HepG2 (cell line): ENCODE results near the gene PIEZO1. TPM values are rescaled to one million over a fixed set of nuclear protein-coding genes. Genes with fewer than 3 reads are reported as not detected.

Source experiments
- ATAC-seq: fragments of 200-7000 bp; cut with Tn5 transposase; 3 replicates; pipeline ENCODE4 v1.9.1; 2020; ENCODE audit warnings: mild to moderate bottlenecking, moderate library complexity
- BruUV-seq: library from RNA; stranded (reverse); fragments of 400-500 nt; replicated peaks from 2 replicates; lab custom pipeline; 2021; lab: Mats Ljungman, UMichigan
- CTCF ChIA-PET: fragments of 300-600 bp; formaldehyde crosslinking; extraction: SDS; loops from one replicate; lab custom pipeline; 2021; ENCODE audit warnings: low total read pairs, inconsistent platforms, low intra/inter-chr PET ratio; lab: Yijun Ruan, JAX
- POLR2A ChIA-PET: fragments of 350-600 bp; sonication (Branson Sonifier 250); formaldehyde crosslinking; loops from one replicate; lab custom pipeline; 2020; ENCODE audit warnings: antibody characterized with exemption, inconsistent platforms; lab: Yijun Ruan, JAX
- DNase-seq: peaks from one replicate; pipeline ENCODE4 v3.0.0-alpha.2; 2015; ENCODE audit warnings: low spot score
- FAIRE-seq: peaks from 3 replicates; lab custom pipeline; 2011; peaks lifted over from hg19 to GRCh38; lab: Jason Lieb, UNC
- H2AFZ ChIP-seq: one replicate; pipeline ENCODE4 v1.6.1; 2011; ENCODE audit warnings: low read length, inconsistent platforms
- H3K27ac ChIP-seq: fragments of 300-600 bp; 3 replicates; pipeline ENCODE4 v1.8.0; 2011; ENCODE audit warnings: mixed run types, mild to moderate bottlenecking, mixed read lengths, low read length, inconsistent platforms; ENCODE audit not compliant: insufficient read depth; ENCODE audit errors: extremely low read length
- H3K27me3 ChIP-seq, 2 experiments: fragments of 200-600 bp in 1 of 2; 2 replicates in 1 of 2; 3 replicates in 1 of 2; pipeline versions ENCODE4 v1.6.0 to v1.8.0; 2011; ENCODE audit warnings: low read length in 2 of 2, mild to moderate bottlenecking in 2 of 2, moderate library complexity in 2 of 2, inconsistent platforms in 1 of 2; ENCODE audit not compliant: insufficient read depth in 2 of 2, control insufficient read depth in 1 of 2
- H3K36me3 ChIP-seq, 2 experiments: fragments of 200-600 bp in 1 of 2; replicated peaks in 1 of 2; 2 replicates in 1 of 2; 3 replicates in 1 of 2; pipeline versions ENCODE4 v1.5.1 to v1.8.0; 2011; ENCODE audit warnings: low read length in 2 of 2, inconsistent platforms in 1 of 2; ENCODE audit not compliant: insufficient read depth in 2 of 2, control insufficient read depth in 1 of 2
- H3K4me1 ChIP-seq: 2 replicates; pipeline ENCODE4 v1.5.1; 2012; ENCODE audit warnings: low read length, inconsistent platforms; ENCODE audit not compliant: insufficient read depth
- H3K4me2 ChIP-seq: 2 replicates; pipeline ENCODE4 v1.6.0; 2011; ENCODE audit warnings: low read depth, low read length, inconsistent platforms
- H3K4me3 ChIP-seq, 3 experiments: fragments of 200-600 bp in 1 of 3; sonication (generic), shearing (Covaris generic) in 1 of 3; replicated peaks in 1 of 3; 2 replicates each; pipeline ENCODE4 v1.5.1; 2011 to 2016; ENCODE audit warnings: low read length in 3 of 3, inconsistent platforms in 2 of 3, low read depth in 2 of 3, mild to moderate bottlenecking in 2 of 3, control low read depth in 1 of 3, mixed read lengths in 1 of 3; ENCODE audit not compliant: insufficient read depth in 1 of 3
- H3K79me2 ChIP-seq: one replicate; pipeline ENCODE4 v1.6.1; 2011; ENCODE audit warnings: low read length, inconsistent platforms; ENCODE audit not compliant: insufficient read depth
- H3K9ac ChIP-seq: 2 replicates; pipeline ENCODE4 v1.6.0; 2011; ENCODE audit warnings: mild to moderate bottlenecking, low read depth, low read length, inconsistent platforms; ENCODE audit not compliant: insufficient read depth
- H3K9me3 ChIP-seq: 2 replicates; pipeline ENCODE4 v1.5.1; 2012; ENCODE audit warnings: mild to moderate bottlenecking, low read length
- H4K20me1 ChIP-seq: 2 replicates; pipeline ENCODE4 v1.6.0; 2011; ENCODE audit warnings: inconsistent platforms, mild to moderate bottlenecking, low read length, moderate library complexity; ENCODE audit not compliant: insufficient read depth
- FOSL1 ChIP-seq: sonication (generic); formaldehyde crosslinking; IDR thresholded peaks from 2 replicates; pipeline ENCODE4 v1.9.0; 2021; ENCODE audit warnings: missing genetic modification reagents, borderline replicate concordance
- HNRNPK ChIP-seq: fragments of 200-400 bp; formaldehyde crosslinking; IDR thresholded peaks from 2 replicates; pipeline ENCODE4 v1.6.1; 2018; ENCODE audit warnings: low read length, low read depth, moderate library complexity, mild to moderate bottlenecking; ENCODE audit not compliant: poor library complexity, severe bottlenecking
- HNRNPL ChIP-seq: fragments of 200-400 bp; formaldehyde crosslinking; IDR thresholded peaks from 2 replicates; pipeline ENCODE4 v1.6.1; 2017; ENCODE audit warnings: mild to moderate bottlenecking, low read depth, low read length
- HOXA9 ChIP-seq: sonication (generic); formaldehyde crosslinking; IDR thresholded peaks from 2 replicates; pipeline ENCODE4 v1.8.1; 2022; ENCODE audit warnings: missing genetic modification reagents, mild to moderate bottlenecking, moderate library complexity, borderline replicate concordance
- PRMT3 ChIP-seq: sonication (generic); formaldehyde crosslinking; IDR thresholded peaks from 2 replicates; pipeline ENCODE4 v1.8.1; 2022; ENCODE audit warnings: low read depth, mild to moderate bottlenecking, moderate library complexity, missing genetic modification reagents, borderline replicate concordance
- SRSF4 ChIP-seq: fragments of 200-400 bp; formaldehyde crosslinking; IDR thresholded peaks from one replicate; pipeline ENCODE4 v1.6.1; 2018; ENCODE audit warnings: mild to moderate bottlenecking, low read depth, low read length, moderate library complexity; ENCODE audit not compliant: poor library complexity, severe bottlenecking
- ZFP1 ChIP-seq: IDR thresholded peaks from 2 replicates; pipeline ENCODE4 v1.6.1; 2016
- ZNF124 ChIP-seq: sonication (generic); formaldehyde crosslinking; IDR thresholded peaks from 2 replicates; pipeline ENCODE4 v1.4.0; 2020; ENCODE audit warnings: missing genetic modification reagents
- ZNF224 ChIP-seq: sonication (generic); formaldehyde crosslinking; IDR thresholded peaks from 2 replicates; pipeline ENCODE4 v1.5.0; 2020; ENCODE audit warnings: mild to moderate bottlenecking, missing genetic modification reagents
- ZNF670 ChIP-seq: sonication (generic); formaldehyde crosslinking; IDR thresholded peaks from 2 replicates; pipeline ENCODE4 v1.8.0; 2022; ENCODE audit warnings: mild to moderate bottlenecking, missing genetic modification reagents, borderline replicate concordance
- ZNF703 ChIP-seq: sonication (generic); formaldehyde crosslinking; IDR thresholded peaks from 2 replicates; pipeline ENCODE4 v1.5.1; 2020; ENCODE audit warnings: missing genetic modification reagents, mild to moderate bottlenecking, moderate library complexity, borderline replicate concordance
- ZNF768 ChIP-seq: sonication (generic); formaldehyde crosslinking; IDR thresholded peaks from 2 replicates; pipeline ENCODE4 v1.4.0; 2020; ENCODE audit warnings: missing genetic modification reagents
- ZNF891 ChIP-seq: sonication (generic); formaldehyde crosslinking; IDR thresholded peaks from 2 replicates; pipeline ENCODE4 v1.5.0; 2020; ENCODE audit warnings: mild to moderate bottlenecking, missing genetic modification reagents
- WGBS: methylation state at CpG from one replicate; pipeline ENCODE4 v1.1.6; 2017; ENCODE audit warnings: low lambda C conversion rate; 5-methylcytosine and 5-hydroxymethylcytosine counted together
- in situ Hi-C: cut with HindIII; loops from 2 replicates; pipeline ENCODE4 v1.10.0; 2017; ENCODE audit warnings: low pct_unique_long_range_greater_than_20kb; ENCODE audit not compliant: extremely low pct_ligation_motif_present
- intact Hi-C: fragments of 100-400 bp; cut with micrococcal nuclease; formaldehyde crosslinking; loops from one replicate; pipeline ENCODE4 v1.10.0; 2022; ENCODE audit not compliant: unreplicated experiment
- polyA plus RNA-seq, 8 experiments: library from polyadenylated mRNA; depleted of rRNA in 3 of 8; stranded (reverse) in 7 of 8; unstranded in 1 of 8; fragments of >200 nt; fragmentation: Illumina TruSeq in 4 of 8; extraction: Trizol in 4 of 8; gene quantifications; 2 replicates each; pipeline versions ENCODE4 v1.2.1 to v1.2.3, GENCODE V29; 2011 to 2016; ENCODE audit warnings: low read depth in 4 of 8, missing spikeins in 1 of 8, mixed read lengths in 1 of 8; ENCODE audit not compliant: insufficient read depth in 1 of 8
- total RNA-seq, 5 experiments: library from RNA; depleted of rRNA; stranded (reverse); fragments of >200 nt; fragmentation: Illumina TruSeq; extraction: Trizol; gene quantifications; 2 replicates each; pipeline ENCODE4 v1.2.3, GENCODE V29; 2016; ENCODE audit warnings: low read depth in 1 of 5
- TF ChIP-seq, protein P1 (sequence below): sonication (generic); formaldehyde crosslinking; IDR thresholded peaks from 2 replicates; pipeline ENCODE4 v1.5.0; 2020; ENCODE audit warnings: missing genetic modification reagents, mild to moderate bottlenecking, borderline replicate concordance
- TF ChIP-seq, protein P2 (sequence below): IDR thresholded peaks from 2 replicates; pipeline ENCODE4 v1.6.1; 2016; ENCODE audit warnings: missing compliant biosample characterization, missing genetic modification reagents, borderline replicate concordance
- TF ChIP-seq, protein P3 (sequence below): sonication (generic); formaldehyde crosslinking; IDR thresholded peaks from 2 replicates; pipeline ENCODE4 v1.5.1; 2020; ENCODE audit warnings: mild to moderate bottlenecking, missing genetic modification reagents, borderline replicate concordance
- TF ChIP-seq, protein P4 (sequence below): sonication (generic); formaldehyde crosslinking; IDR thresholded peaks from 2 replicates; pipeline ENCODE4 v1.4.0; 2020; ENCODE audit warnings: missing genetic modification reagents, borderline replicate concordance

The PIEZO1 gene
- total and polyA plus RNA-seq, 2 of the 13 experiments (the other 11 are each of a cell fraction or from before 2014, with no cell fraction given): 67.9 to 85.0 TPM

DNA sequence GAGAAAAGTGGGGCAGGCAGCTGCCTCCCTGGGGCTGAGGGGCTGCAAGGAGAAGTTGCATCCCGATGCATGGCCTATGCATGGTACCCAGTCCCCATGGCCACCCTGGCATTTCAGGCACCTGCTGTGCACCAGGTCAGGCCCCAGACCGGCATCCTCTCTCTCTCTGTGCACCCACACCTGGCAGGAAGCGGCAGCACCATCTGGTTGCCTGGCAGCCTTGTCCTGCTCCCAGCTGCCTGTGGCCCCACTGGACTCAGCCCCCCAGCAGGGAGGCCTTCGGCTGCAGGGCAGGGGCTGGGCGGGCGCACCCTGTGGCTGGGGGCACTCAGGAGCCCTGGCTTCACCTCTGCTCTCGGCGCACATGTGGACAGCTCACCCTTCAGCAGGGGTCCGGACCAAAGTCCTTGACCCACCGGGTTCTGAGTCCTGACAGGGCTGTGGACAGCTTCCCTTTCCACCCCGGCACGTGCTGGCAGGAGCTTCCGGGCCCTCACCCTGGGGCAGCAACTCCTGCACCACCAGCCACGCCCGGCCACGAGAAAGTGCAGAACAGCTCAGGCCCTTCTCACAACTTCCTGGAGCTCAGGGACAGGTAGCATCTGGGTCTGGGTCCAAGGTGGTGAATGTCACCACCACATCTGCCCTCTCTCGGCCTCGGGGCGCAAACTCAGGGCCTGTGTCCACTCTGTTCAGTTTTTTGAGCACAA lies 42.0 kb downstream of the PIEZO1 start:
- no peak overlapping the region for H3K9ac ChIP-seq
- H4K20me1 ChIP-seq: peaks cover 5% of the 10 kb centered on the region
- FAIRE-seq: no peak
- no peaks in the 10 kb centered on the region for H3K79me2 ChIP-seq
- BruUV-seq: no TSS peak
- peaks cover 23 to 37% of the 10 kb centered on the region in 2 experiments; a peak in 4 of 5 replicates for H3K36me3 ChIP-seq
- no peak for ATAC-seq
- CTCF ChIA-PET: interaction anchor here (0.6 to 2.0 kb wide), 5 partner anchors 41 to 424 kb away, joined by 3 to 10 read pairs (median 5); partner anchors contain the start of gene PIEZO1
- 99% methylated on average over 15 of the region's 19 CpGs for WGBS
- no peaks in the 10 kb centered on the region; a peak in 1 of 5 replicates for H3K27me3 ChIP-seq
- H3K4me1 ChIP-seq: no peaks in the 10 kb centered on the region
- no peak overlapping the region for H3K4me2 ChIP-seq
- intact Hi-C loops: loop anchor here (5.0 kb wide), 1 partner anchor 424 kb away; no protein-coding TSS in a partner anchor
- DNase-seq: no peak
- no peak overlapping the region for H2AFZ ChIP-seq
- POLR2A ChIA-PET: no interaction called here
- H3K9me3 ChIP-seq: no peaks in the 10 kb centered on the region
- H3K27ac ChIP-seq: no peak overlapping the region
- H3K4me3 ChIP-seq: no peak overlapping the region
- in situ Hi-C loops: no loop called here
- TF ChIP-seq ZNF224 (CRISPR knock-in tag): no peak
- TF ChIP-seq HOXA9 (CRISPR knock-in tag): no peak
- 0 out of 2 replicates have a peak, but pooled peaks have one; percentile 15 for TF ChIP-seq ZNF768
- 0 out of 2 replicates have a peak, but pooled peaks have one; percentile 26 for TF ChIP-seq ZNF703
- TF ChIP-seq ZNF891: peak; percentile 10; the same call in 1 of the 2 replicates
- TF ChIP-seq, protein P1, sequence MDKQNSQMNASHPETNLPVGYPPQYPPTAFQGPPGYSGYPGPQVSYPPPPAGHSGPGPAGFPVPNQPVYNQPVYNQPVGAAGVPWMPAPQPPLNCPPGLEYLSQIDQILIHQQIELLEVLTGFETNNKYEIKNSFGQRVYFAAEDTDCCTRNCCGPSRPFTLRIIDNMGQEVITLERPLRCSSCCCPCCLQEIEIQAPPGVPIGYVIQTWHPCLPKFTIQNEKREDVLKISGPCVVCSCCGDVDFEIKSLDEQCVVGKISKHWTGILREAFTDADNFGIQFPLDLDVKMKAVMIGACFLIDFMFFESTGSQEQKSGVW (CRISPR knock-in tag): no peak
- TF ChIP-seq, protein P2, sequence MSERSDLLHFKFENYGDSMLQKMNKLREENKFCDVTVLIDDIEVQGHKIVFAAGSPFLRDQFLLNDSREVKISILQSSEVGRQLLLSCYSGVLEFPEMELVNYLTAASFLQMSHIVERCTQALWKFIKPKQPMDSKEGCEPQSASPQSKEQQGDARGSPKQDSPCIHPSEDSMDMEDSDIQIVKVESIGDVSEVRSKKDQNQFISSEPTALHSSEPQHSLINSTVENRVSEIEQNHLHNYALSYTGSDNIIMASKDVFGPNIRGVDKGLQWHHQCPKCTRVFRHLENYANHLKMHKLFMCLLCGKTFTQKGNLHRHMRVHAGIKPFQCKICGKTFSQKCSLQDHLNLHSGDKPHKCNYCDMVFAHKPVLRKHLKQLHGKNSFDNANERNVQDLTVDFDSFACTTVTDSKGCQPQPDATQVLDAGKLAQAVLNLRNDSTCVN (CRISPR knock-in tag): no peak
- TF ChIP-seq ZFP1 (CRISPR knock-in tag): no peak
- TF ChIP-seq SRSF4: no peak
- TF ChIP-seq FOSL1 (CRISPR knock-in tag): no peak
- no peak for TF ChIP-seq HNRNPK
- TF ChIP-seq, protein P3, sequence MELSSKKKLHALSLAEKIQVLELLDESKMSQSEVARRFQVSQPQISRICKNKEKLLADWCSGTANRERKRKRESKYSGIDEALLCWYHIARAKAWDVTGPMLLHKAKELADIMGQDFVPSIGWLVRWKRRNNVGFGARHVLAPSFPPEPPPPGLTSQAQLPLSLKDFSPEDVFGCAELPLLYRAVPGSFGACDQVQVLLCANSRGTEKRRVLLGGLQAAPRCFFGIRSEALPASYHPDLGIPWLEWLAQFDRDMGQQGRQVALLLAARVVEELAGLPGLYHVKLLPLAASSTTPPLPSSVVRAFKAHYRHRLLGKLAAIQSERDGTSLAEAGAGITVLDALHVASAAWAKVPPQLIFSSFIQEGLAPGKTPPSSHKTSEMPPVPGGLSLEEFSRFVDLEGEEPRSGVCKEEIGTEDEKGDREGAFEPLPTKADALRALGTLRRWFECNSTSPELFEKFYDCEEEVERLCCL (CRISPR knock-in tag): no peak
- TF ChIP-seq ZNF670 (CRISPR knock-in tag): no peak
- TF ChIP-seq, protein P4, sequence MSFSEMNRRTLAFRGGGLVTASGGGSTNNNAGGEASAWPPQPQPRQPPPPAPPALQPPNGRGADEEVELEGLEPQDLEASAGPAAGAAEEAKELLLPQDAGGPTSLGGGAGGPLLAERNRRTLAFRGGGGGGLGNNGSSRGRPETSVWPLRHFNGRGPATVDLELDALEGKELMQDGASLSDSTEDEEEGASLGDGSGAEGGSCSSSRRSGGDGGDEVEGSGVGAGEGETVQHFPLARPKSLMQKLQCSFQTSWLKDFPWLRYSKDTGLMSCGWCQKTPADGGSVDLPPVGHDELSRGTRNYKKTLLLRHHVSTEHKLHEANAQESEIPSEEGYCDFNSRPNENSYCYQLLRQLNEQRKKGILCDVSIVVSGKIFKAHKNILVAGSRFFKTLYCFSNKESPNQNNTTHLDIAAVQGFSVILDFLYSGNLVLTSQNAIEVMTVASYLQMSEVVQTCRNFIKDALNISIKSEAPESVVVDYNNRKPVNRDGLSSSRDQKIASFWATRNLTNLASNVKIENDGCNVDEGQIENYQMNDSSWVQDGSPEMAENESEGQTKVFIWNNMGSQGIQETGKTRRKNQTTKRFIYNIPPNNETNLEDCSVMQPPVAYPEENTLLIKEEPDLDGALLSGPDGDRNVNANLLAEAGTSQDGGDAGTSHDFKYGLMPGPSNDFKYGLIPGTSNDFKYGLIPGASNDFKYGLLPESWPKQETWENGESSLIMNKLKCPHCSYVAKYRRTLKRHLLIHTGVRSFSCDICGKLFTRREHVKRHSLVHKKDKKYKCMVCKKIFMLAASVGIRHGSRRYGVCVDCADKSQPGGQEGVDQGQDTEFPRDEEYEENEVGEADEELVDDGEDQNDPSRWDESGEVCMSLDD (CRISPR knock-in tag): no peak
- no peak for TF ChIP-seq HNRNPL
- no peak for TF ChIP-seq ZNF124 (CRISPR knock-in tag)
- no peak for TF ChIP-seq PRMT3 (CRISPR knock-in tag)
